HepG2 (cell line): ENCODE data around the gene CCDC57. TPM values are rescaled to one million over a fixed set of nuclear protein-coding genes. Genes with fewer than 3 reads are reported as not detected.

Source experiments
- ATAC-seq: fragments of 200-7000 bp; cut with Tn5 transposase; 3 replicates; pipeline ENCODE4 v1.9.1; 2020; ENCODE audit warnings: mild to moderate bottlenecking, moderate library complexity
- BruUV-seq: library from RNA; stranded (reverse); fragments of 400-500 nt; replicated peaks from 2 replicates; lab custom pipeline; 2021; lab: Mats Ljungman, UMichigan
- CTCF ChIA-PET: fragments of 300-600 bp; formaldehyde crosslinking; extraction: SDS; loops from one replicate; lab custom pipeline; 2021; ENCODE audit warnings: low total read pairs, inconsistent platforms, low intra/inter-chr PET ratio; lab: Yijun Ruan, JAX
- POLR2A ChIA-PET: fragments of 350-600 bp; sonication (Branson Sonifier 250); formaldehyde crosslinking; loops from one replicate; lab custom pipeline; 2020; ENCODE audit warnings: antibody characterized with exemption, inconsistent platforms; lab: Yijun Ruan, JAX
- DNase-seq: peaks from one replicate; pipeline ENCODE4 v3.0.0-alpha.2; 2015; ENCODE audit warnings: low spot score
- FAIRE-seq: peaks from 3 replicates; lab custom pipeline; 2011; peaks lifted over from hg19 to GRCh38; lab: Jason Lieb, UNC
- H2AFZ ChIP-seq: one replicate; pipeline ENCODE4 v1.6.1; 2011; ENCODE audit warnings: low read length, inconsistent platforms
- H3K27ac ChIP-seq: fragments of 300-600 bp; 3 replicates; pipeline ENCODE4 v1.8.0; 2011; ENCODE audit warnings: mixed run types, mild to moderate bottlenecking, mixed read lengths, low read length, inconsistent platforms; ENCODE audit not compliant: insufficient read depth; ENCODE audit errors: extremely low read length
- H3K27me3 ChIP-seq, 2 experiments: fragments of 200-600 bp in 1 of 2; 2 replicates in 1 of 2; 3 replicates in 1 of 2; pipeline versions ENCODE4 v1.6.0 to v1.8.0; 2011; ENCODE audit warnings: low read length in 2 of 2, mild to moderate bottlenecking in 2 of 2, moderate library complexity in 2 of 2, inconsistent platforms in 1 of 2; ENCODE audit not compliant: insufficient read depth in 2 of 2, control insufficient read depth in 1 of 2
- H3K36me3 ChIP-seq, 2 experiments: fragments of 200-600 bp in 1 of 2; replicated peaks in 1 of 2; 2 replicates in 1 of 2; 3 replicates in 1 of 2; pipeline versions ENCODE4 v1.5.1 to v1.8.0; 2011; ENCODE audit warnings: low read length in 2 of 2, inconsistent platforms in 1 of 2; ENCODE audit not compliant: insufficient read depth in 2 of 2, control insufficient read depth in 1 of 2
- H3K4me1 ChIP-seq: 2 replicates; pipeline ENCODE4 v1.5.1; 2012; ENCODE audit warnings: low read length, inconsistent platforms; ENCODE audit not compliant: insufficient read depth
- H3K4me2 ChIP-seq: 2 replicates; pipeline ENCODE4 v1.6.0; 2011; ENCODE audit warnings: low read depth, low read length, inconsistent platforms
- H3K4me3 ChIP-seq, 3 experiments: fragments of 200-600 bp in 1 of 3; sonication (generic), shearing (Covaris generic) in 1 of 3; replicated peaks in 1 of 3; 2 replicates each; pipeline ENCODE4 v1.5.1; 2011 to 2016; ENCODE audit warnings: low read length in 3 of 3, inconsistent platforms in 2 of 3, low read depth in 2 of 3, mild to moderate bottlenecking in 2 of 3, control low read depth in 1 of 3, mixed read lengths in 1 of 3; ENCODE audit not compliant: insufficient read depth in 1 of 3
- H3K79me2 ChIP-seq: one replicate; pipeline ENCODE4 v1.6.1; 2011; ENCODE audit warnings: low read length, inconsistent platforms; ENCODE audit not compliant: insufficient read depth
- H3K9ac ChIP-seq: 2 replicates; pipeline ENCODE4 v1.6.0; 2011; ENCODE audit warnings: mild to moderate bottlenecking, low read depth, low read length, inconsistent platforms; ENCODE audit not compliant: insufficient read depth
- H3K9me3 ChIP-seq: 2 replicates; pipeline ENCODE4 v1.5.1; 2012; ENCODE audit warnings: mild to moderate bottlenecking, low read length
- H4K20me1 ChIP-seq: 2 replicates; pipeline ENCODE4 v1.6.0; 2011; ENCODE audit warnings: inconsistent platforms, mild to moderate bottlenecking, low read length, moderate library complexity; ENCODE audit not compliant: insufficient read depth
- AGO1 ChIP-seq: fragments of 200-400 bp; formaldehyde crosslinking; IDR thresholded peaks from 2 replicates; pipeline ENCODE4 v1.6.1; 2017; ENCODE audit warnings: mild to moderate bottlenecking, low read depth, low read length, moderate library complexity; ENCODE audit not compliant: poor library complexity, severe bottlenecking
- ARID2 ChIP-seq: sonication (generic); formaldehyde crosslinking; IDR thresholded peaks from 2 replicates; pipeline ENCODE4 v1.8.1; 2022; ENCODE audit warnings: mild to moderate bottlenecking, missing genetic modification reagents, borderline replicate concordance
- CC2D1A ChIP-seq: sonication (generic); formaldehyde crosslinking; IDR thresholded peaks from 2 replicates; pipeline ENCODE4 v1.8.1; 2023; ENCODE audit warnings: mild to moderate bottlenecking, missing genetic modification reagents
- POLR2G ChIP-seq: fragments of 200-400 bp; formaldehyde crosslinking; IDR thresholded peaks from 2 replicates; pipeline ENCODE4 v1.6.1; 2018; ENCODE audit warnings: mild to moderate bottlenecking, low read depth, low read length, moderate library complexity
- REPIN1 ChIP-seq: sonication (generic); formaldehyde crosslinking; IDR thresholded peaks from 2 replicates; pipeline ENCODE4 v1.8.0; 2022; ENCODE audit warnings: missing genetic modification reagents, low read depth, mild to moderate bottlenecking, borderline replicate concordance
- STAG1 ChIP-seq: sonication (generic); formaldehyde crosslinking; IDR thresholded peaks from 2 replicates; pipeline ENCODE4 v1.4.0; 2020; ENCODE audit warnings: missing genetic modification reagents
- TARDBP ChIP-seq: sonication (generic); formaldehyde crosslinking; IDR thresholded peaks from 2 replicates; pipeline ENCODE4 v1.8.0; 2022; ENCODE audit warnings: mild to moderate bottlenecking, missing genetic modification reagents
- ZNF563 ChIP-seq: sonication (generic); formaldehyde crosslinking; IDR thresholded peaks from 2 replicates; pipeline ENCODE4 v1.8.0; 2022; ENCODE audit warnings: mild to moderate bottlenecking, moderate library complexity, missing genetic modification reagents
- ZNF781 ChIP-seq: sonication (generic); formaldehyde crosslinking; IDR thresholded peaks from 2 replicates; pipeline ENCODE4 v1.5.1; 2020; ENCODE audit warnings: borderline replicate concordance, mild to moderate bottlenecking, missing genetic modification reagents; ENCODE audit errors: not compliant biosample characterization
- WGBS: methylation state at CpG from one replicate; pipeline ENCODE4 v1.1.6; 2017; ENCODE audit warnings: low lambda C conversion rate; 5-methylcytosine and 5-hydroxymethylcytosine counted together
- in situ Hi-C: cut with HindIII; loops from 2 replicates; pipeline ENCODE4 v1.10.0; 2017; ENCODE audit warnings: low pct_unique_long_range_greater_than_20kb; ENCODE audit not compliant: extremely low pct_ligation_motif_present
- intact Hi-C: fragments of 100-400 bp; cut with micrococcal nuclease; formaldehyde crosslinking; loops from one replicate; pipeline ENCODE4 v1.10.0; 2022; ENCODE audit not compliant: unreplicated experiment
- polyA plus RNA-seq, 8 experiments: library from polyadenylated mRNA; depleted of rRNA in 3 of 8; stranded (reverse) in 7 of 8; unstranded in 1 of 8; fragments of >200 nt; fragmentation: Illumina TruSeq in 4 of 8; extraction: Trizol in 4 of 8; gene quantifications; 2 replicates each; pipeline versions ENCODE4 v1.2.1 to v1.2.3, GENCODE V29; 2011 to 2016; ENCODE audit warnings: low read depth in 4 of 8, missing spikeins in 1 of 8, mixed read lengths in 1 of 8; ENCODE audit not compliant: insufficient read depth in 1 of 8
- total RNA-seq, 5 experiments: library from RNA; depleted of rRNA; stranded (reverse); fragments of >200 nt; fragmentation: Illumina TruSeq; extraction: Trizol; gene quantifications; 2 replicates each; pipeline ENCODE4 v1.2.3, GENCODE V29; 2016; ENCODE audit warnings: low read depth in 1 of 5
- TF ChIP-seq, protein P1 (sequence below): sonication (generic); formaldehyde crosslinking; IDR thresholded peaks from 2 replicates; pipeline ENCODE4 v1.5.1; 2020; ENCODE audit warnings: missing genetic modification reagents, mild to moderate bottlenecking, borderline replicate concordance
- TF ChIP-seq, protein P2 (sequence below): sonication (generic); formaldehyde crosslinking; IDR thresholded peaks from 2 replicates; pipeline ENCODE4 v1.5.0; 2020; ENCODE audit warnings: mild to moderate bottlenecking, missing genetic modification reagents
- TF ChIP-seq, protein P3 (sequence below): sonication (generic); formaldehyde crosslinking; IDR thresholded peaks from 2 replicates; pipeline ENCODE4 v1.4.0; 2020; ENCODE audit warnings: mild to moderate bottlenecking, missing genetic modification reagents

Gene CCDC57
- total and polyA plus RNA-seq, 2 of the 13 experiments (the other 11 are each of a cell fraction or from before 2014, with no cell fraction given), result 59.3 to 59.9 TPM

DNA sequence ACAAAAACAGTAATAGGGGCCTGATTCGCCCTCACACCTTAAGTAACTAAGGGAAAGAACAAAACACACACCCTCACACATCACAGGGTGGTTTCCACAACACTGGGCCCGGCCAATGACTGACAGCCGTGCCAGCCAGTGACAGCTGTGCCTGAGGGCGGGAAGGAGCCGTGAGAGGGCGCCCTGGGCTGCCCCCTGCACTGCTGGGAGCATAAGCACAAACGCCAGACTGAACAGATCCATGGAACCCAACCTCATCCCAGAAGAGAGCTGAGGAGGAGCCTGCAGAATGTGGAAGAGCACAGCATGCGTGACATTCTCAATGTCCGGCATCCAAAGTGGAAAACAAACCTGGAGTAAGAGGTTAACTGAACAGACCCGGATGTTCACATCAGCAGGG is 44.8 kb upstream of the CCDC57 start (continued):
- TF ChIP-seq, protein P1, sequence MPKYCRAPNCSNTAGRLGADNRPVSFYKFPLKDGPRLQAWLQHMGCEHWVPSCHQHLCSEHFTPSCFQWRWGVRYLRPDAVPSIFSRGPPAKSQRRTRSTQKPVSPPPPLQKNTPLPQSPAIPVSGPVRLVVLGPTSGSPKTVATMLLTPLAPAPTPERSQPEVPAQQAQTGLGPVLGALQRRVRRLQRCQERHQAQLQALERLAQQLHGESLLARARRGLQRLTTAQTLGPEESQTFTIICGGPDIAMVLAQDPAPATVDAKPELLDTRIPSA (CRISPR knock-in tag), result no peak
- peak; percentile 50 for TF ChIP-seq STAG1 (CRISPR knock-in tag)

DNA sequence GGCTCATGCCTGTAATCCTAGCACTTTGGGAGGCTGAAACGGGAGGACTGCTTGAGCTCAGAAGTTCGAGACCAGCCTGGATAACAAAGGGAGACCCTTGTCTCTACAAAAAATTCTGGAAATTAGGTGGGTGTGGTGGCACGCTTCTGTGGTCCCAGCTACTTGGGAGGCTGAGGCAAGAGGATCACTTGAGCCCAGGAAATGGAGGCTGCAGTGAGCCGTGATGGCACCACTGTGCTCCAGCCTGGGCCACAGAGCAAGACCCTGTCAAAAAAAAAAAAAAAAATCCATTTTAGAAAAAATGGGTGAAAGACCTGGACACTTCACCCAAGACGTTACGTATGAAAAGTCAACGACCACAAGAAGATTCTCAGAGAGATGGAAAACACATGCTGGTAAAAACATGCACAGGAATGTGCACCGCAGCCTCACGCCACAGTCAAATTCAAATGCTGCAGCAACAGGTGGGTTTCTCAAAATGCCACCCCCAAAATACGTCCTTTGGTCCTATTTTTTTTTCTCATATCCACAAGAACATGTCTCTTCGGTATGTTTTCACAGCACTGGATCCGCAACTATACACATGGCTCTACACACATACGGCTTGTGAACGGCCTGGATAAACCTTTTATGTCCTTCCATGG is 43.7 kb upstream of the CCDC57 start:
- Histone ChIP-seq H4K20me1 (peaks cover 28% of the 10 kb centered on the region), H3K79me2 (peaks cover 29% of the 10 kb centered on the region), H3K27me3 (no peaks in the 10 kb centered on the region), H3K9me3 (no peaks in the 10 kb centered on the region), H3K36me3 (peaks cover 53 to 82% of the 10 kb centered on the region in 2 experiments), H3K4me2 (no peak overlapping the region), H3K27ac (no peak overlapping the region), H3K9ac (no peak overlapping the region)
- in situ Hi-C loops, result no loop called here
- CTCF ChIA-PET, result no interaction called here
- BruUV-seq, result no TSS peak
- POLR2A ChIA-PET, result interaction anchor here (0.6 to 2.3 kb wide), 2 partner anchors 15 to 43 kb away, joined by 3 to 7 read pairs; no protein-coding TSS in a partner anchor
- WGBS, result 99% methylated on average over 14 of the region's 14 CpGs
- TF ChIP-seq, protein P2, sequence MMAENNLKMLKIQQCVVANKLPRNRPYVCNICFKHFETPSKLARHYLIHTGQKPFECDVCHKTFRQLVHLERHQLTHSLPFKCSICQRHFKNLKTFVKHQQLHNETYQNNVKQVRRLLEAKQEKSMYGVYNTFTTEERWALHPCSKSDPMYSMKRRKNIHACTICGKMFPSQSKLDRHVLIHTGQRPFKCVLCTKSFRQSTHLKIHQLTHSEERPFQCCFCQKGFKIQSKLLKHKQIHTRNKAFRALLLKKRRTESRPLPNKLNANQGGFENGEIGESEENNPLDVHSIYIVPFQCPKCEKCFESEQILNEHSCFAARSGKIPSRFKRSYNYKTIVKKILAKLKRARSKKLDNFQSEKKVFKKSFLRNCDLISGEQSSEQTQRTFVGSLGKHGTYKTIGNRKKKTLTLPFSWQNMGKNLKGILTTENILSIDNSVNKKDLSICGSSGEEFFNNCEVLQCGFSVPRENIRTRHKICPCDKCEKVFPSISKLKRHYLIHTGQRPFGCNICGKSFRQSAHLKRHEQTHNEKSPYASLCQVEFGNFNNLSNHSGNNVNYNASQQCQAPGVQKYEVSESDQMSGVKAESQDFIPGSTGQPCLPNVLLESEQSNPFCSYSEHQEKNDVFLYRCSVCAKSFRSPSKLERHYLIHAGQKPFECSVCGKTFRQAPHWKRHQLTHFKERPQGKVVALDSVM (CRISPR knock-in tag), result peak; percentile 68; the same call in 1 of the 2 replicates
- TF ChIP-seq, protein P3, sequence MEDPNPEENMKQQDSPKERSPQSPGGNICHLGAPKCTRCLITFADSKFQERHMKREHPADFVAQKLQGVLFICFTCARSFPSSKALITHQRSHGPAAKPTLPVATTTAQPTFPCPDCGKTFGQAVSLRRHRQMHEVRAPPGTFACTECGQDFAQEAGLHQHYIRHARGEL (CRISPR knock-in tag), result no peak
- no peak for TF ChIP-seq TARDBP (CRISPR knock-in tag)
- 0 out of 2 replicates have a peak, but pooled peaks have one; percentile 37 for TF ChIP-seq POLR2G
- TF ChIP-seq ZNF781 (CRISPR knock-in tag), result no peak
- TF ChIP-seq ARID2 (CRISPR knock-in tag), result no peak
- no peak for TF ChIP-seq ZNF563 (CRISPR knock-in tag)
- no peak for TF ChIP-seq CC2D1A (CRISPR knock-in tag)
- no peak for TF ChIP-seq REPIN1 (CRISPR knock-in tag)
- TF ChIP-seq AGO1, result no peak
- TF ChIP-seq, all 625 proteins: peak for 2
- H3K4me1 ChIP-seq, result no peaks in the 10 kb centered on the region
- H3K4me3 ChIP-seq, result no peak overlapping the region
- ATAC-seq (no peak), DNase-seq (no peak), FAIRE-seq (no peak)
- H2AFZ ChIP-seq, result no peak overlapping the region
- intact Hi-C loops, result loop anchor here (5.0 kb wide), 1 partner anchor 41 kb away; no protein-coding TSS in a partner anchor
